ENCODE measurements around the gene SLC45A2.
A peak's percentile ranks its signal among the peaks of the same experiment; 100 is the strongest.
"Not testable (repeated sequence)": the region's sequence is repeated elsewhere in the genome, so short reads cannot be mapped to it uniquely, and the experiment has no call there.

SLC45A2 gene

DNA sequence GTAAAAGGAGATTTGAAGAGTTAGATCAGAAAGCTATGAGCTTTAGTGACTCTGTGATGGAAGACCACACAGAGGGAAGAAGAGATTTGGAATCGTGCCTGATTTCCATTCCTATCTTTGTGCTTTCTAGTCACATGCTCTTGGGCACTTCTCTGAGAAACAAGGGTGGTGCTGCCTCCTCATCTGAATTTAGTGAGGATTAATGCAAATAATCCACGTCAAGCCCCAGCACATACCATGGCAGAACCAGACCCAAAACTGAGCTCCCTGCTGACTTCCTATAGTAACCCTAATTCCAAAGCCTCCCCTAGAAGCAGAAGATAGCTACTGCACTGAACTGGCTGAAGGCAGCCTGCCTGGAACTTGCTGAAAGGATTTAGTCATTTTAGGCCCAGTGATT is 17.7 kb downstream of the SLC45A2 start:
- TF ChIP-seq, protein P1, sequence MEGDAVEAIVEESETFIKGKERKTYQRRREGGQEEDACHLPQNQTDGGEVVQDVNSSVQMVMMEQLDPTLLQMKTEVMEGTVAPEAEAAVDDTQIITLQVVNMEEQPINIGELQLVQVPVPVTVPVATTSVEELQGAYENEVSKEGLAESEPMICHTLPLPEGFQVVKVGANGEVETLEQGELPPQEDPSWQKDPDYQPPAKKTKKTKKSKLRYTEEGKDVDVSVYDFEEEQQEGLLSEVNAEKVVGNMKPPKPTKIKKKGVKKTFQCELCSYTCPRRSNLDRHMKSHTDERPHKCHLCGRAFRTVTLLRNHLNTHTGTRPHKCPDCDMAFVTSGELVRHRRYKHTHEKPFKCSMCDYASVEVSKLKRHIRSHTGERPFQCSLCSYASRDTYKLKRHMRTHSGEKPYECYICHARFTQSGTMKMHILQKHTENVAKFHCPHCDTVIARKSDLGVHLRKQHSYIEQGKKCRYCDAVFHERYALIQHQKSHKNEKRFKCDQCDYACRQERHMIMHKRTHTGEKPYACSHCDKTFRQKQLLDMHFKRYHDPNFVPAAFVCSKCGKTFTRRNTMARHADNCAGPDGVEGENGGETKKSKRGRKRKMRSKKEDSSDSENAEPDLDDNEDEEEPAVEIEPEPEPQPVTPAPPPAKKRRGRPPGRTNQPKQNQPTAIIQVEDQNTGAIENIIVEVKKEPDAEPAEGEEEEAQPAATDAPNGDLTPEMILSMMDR (IDR thresholded peaks at IDR 0.05; ENCODE audit: insufficient read depth, low read length, poor library complexity, severe bottlenecking) = no peak
- no peak for DNase-seq (ENCODE audit: extremely low read depth, insufficient read length)
- no peaks in the 10 kb centered on the region for H3K36me3 ChIP-seq (ENCODE audit: control insufficient read depth, insufficient read depth, low read length)
- H3K4me3 ChIP-seq (replicated peaks; ENCODE audit: low read depth, low read length) = no peak overlapping the region
- no peaks in the 10 kb centered on the region for H3K27me3 ChIP-seq (replicated peaks; ENCODE audit: control insufficient read depth, insufficient read depth, low read length)

DNA sequence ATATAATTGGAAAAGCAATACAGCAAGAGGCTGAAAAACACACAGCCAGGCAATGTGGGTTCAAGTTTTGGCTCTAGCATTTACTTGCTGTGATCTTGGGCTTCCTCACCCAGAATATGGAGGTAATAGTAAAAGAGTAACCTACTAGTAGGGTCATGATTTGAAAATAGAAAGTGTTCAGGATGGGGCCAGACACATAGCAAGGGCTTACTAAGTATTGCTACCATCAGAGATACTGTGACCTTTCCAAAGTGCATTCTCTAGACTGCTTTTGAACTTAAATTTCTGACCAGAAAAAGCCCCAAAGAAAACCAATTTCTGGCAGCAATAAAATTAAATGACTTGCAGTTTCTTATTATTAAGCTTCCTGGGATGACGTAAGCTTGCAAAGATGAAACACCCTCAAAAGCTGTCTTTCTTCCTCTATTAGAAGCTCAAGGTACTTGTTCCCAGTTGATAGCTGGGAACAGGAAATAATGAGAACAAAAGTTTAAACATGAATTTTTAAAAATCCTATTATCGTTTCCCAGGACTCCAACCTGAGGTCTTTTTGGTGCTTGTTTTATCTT is 20.3 kb downstream of the SLC45A2 start:
- TF ChIP-seq, protein P1 (IDR thresholded peaks at IDR 0.05; ENCODE audit: insufficient read depth, low read length, poor library complexity, severe bottlenecking) = no peak
- no peaks in the 10 kb centered on the region for H3K27me3 ChIP-seq (replicated peaks; ENCODE audit: control insufficient read depth, insufficient read depth, low read length)
- DNase-seq (ENCODE audit: extremely low read depth, insufficient read length) = peak; percentile 46
- no peak overlapping the region for H3K4me3 ChIP-seq (replicated peaks; ENCODE audit: low read depth, low read length)
- no peaks in the 10 kb centered on the region for H3K36me3 ChIP-seq (ENCODE audit: control insufficient read depth, insufficient read depth, low read length)

DNA sequence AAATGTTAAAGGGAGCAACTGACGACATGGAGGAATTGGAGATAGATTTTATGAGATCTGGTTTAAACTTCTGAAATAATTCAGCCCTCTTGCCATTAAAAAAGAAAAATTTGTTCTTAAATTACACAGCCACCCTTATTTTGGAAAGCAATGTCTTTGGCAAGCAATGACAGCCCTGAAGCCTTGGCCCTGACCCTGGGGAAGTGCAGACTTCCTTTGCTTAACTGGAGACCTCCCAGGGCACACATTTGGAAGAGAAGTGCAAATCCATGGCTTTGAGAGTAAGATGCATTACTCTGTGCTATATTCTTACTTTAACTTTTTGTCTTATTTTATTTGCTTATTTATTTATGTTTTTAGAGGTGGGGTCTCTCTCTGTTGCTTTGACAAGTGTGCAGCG is 26.3 kb downstream of the SLC45A2 start:
- Histone ChIP-seq H3K36me3 (ENCODE audit: control insufficient read depth, insufficient read depth, low read length) (no peaks in the 10 kb centered on the region), H3K27me3 (replicated peaks; ENCODE audit: control insufficient read depth, insufficient read depth, low read length) (no peaks in the 10 kb centered on the region), H3K4me3 (replicated peaks; ENCODE audit: low read depth, low read length) (no peak overlapping the region)
- no peak for DNase-seq (ENCODE audit: extremely low read depth, insufficient read length)
- TF ChIP-seq, protein P1 (IDR thresholded peaks at IDR 0.05; ENCODE audit: insufficient read depth, low read length, poor library complexity, severe bottlenecking) = no peak

DNA sequence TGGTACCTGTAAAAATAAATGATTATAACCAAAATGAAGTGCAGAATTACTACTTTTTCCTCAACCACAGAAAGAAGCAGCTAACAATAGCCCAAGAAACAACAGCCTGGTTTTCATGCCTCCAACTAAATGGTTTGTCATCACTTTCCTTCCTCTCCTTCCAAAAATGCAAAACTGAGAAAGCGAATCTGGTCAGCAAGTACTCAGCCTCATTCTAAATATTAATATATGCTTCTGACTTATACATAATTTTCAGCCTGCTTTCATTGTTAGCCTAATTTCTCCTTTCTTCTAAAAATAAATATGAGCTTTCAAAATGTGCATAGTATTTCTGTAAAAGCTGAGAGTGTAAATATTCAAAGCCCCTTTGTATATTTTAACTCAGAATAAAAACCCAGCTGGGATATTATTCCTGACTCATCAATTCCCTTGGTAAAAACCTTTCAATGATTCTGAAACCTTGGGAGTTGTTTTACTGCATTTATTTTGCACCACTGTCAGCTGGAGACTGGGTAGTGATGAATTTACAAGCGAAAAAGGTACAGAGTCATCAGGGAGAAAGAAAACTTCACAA is 26.8 kb downstream of the SLC45A2 start:
- H3K4me3 ChIP-seq (replicated peaks; ENCODE audit: low read depth, low read length) = no peak overlapping the region
- DNase-seq (ENCODE audit: extremely low read depth, insufficient read length) = no peak
- TF ChIP-seq, protein P1 (IDR thresholded peaks at IDR 0.05; ENCODE audit: insufficient read depth, low read length, poor library complexity, severe bottlenecking) = no peak
- no peaks in the 10 kb centered on the region for H3K27me3 ChIP-seq (replicated peaks; ENCODE audit: control insufficient read depth, insufficient read depth, low read length)
- H3K36me3 ChIP-seq (ENCODE audit: control insufficient read depth, insufficient read depth, low read length) = no peaks in the 10 kb centered on the region

DNA sequence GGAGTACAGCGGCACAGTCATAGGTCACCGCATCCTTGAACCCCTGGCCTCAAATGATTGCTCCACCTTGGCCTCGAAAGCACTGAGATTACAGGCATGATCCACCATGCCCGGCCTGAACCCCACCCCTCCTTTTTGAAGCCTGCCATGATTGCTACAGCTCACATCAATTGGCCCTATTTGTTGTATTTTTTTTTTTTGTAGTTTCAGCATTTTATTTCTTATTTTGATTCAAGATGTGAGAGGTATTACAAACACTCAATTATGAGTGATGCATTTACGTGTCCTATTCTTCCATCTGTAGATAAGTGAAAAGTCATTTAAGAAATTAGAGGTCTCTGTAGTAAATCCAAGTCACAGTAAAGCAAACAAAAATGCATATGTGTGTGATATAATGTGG is 32.3 kb downstream of the SLC45A2 start:
- DNase-seq (ENCODE audit: extremely low read depth, insufficient read length); H3K27me3 ChIP-seq (replicated peaks; ENCODE audit: control insufficient read depth, insufficient read depth, low read length); H3K36me3 ChIP-seq (ENCODE audit: control insufficient read depth, insufficient read depth, low read length): not testable (repeated sequence)

DNA sequence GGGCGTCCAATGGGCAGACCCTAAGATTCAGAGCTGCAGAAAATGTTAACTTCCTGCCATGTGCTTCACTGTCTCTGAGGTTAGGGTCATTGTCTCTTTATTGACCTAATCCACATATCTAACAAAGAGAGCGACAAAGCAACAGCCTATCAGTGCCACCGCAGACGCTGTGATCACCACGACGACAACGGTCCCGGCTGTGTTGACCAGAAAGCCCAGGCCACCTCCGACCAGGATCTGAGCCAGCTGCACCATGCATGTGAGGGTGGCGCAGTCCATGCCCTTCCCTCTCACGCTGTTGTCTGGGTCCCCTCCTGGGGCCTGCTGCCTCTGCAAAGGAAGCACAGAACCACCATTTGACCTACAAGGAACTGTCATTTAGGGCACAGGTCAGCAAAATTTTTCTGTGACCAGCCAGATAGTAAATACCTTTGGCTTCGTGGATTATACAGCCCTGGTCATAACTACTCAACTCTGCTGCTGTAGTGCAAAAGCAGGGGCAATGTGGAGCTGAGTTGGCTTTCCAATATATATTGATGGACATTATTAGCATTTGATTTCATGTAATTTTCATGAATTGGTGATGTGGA is 39.9 kb downstream of the SLC45A2 start:
- no peak overlapping the region for H3K4me3 ChIP-seq (replicated peaks; ENCODE audit: low read depth, low read length)
- no peaks in the 10 kb centered on the region for H3K36me3 ChIP-seq (ENCODE audit: control insufficient read depth, insufficient read depth, low read length)
- no peak for DNase-seq (ENCODE audit: extremely low read depth, insufficient read length)
- TF ChIP-seq, protein P1 (IDR thresholded peaks at IDR 0.05; ENCODE audit: insufficient read depth, low read length, poor library complexity, severe bottlenecking) = no peak
- no peaks in the 10 kb centered on the region for H3K27me3 ChIP-seq (replicated peaks; ENCODE audit: control insufficient read depth, insufficient read depth, low read length)

More for the DNA sequence above, 32.3 kb downstream of the SLC45A2 start:
- H3K4me3 ChIP-seq (replicated peaks; ENCODE audit: low read depth, low read length) = not testable (repeated sequence)
